Measurements from ENCODE around the gene GPLD1. TPM values are rescaled to one million over a fixed set of nuclear protein-coding genes. Genes with fewer than 3 reads are reported as not detected.

The GPLD1 gene
- total and polyA plus RNA-seq, 9 of the 15 experiments (the other 6 are each of a cell fraction or from before 2014, with no cell fraction given): 0.11 to 1.3 (median 0.82) TPM

DNA sequence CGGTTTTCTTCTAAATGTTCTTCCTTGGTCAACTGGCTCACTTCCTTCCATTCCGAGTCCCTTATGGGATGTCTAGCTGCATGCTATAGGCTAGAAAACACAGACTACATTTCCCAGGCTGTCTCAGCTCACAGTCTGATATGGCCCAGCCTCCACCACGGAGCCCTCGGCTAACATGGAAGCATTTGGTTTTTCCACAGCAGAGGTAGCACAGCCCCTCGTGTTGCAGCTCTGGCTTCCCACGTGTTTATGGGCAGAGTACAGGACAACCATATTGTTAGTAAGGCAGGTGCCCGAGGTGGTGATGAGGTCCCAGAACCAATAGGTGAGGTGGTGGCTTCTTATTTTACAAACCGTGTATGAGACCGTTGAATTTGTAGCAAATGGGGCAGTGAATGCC lies 8.7 kb downstream of the GPLD1 start:
- POLR2A ChIA-PET: interaction anchor here (2.1 kb wide), 1 partner anchor 15 kb away, joined by 6 read pairs; the partner anchor contains the start of gene ALDH5A1
- FAIRE-seq (no peak), ATAC-seq (peak; percentile 69), DNase-seq (ENCODE audit: extremely low read depth in 1 of 4, low spot score in 3 of 4) (no peak)
- in situ Hi-C loops (cut with MboI) (no loop called here), intact Hi-C loops (cut with micrococcal nuclease) (no loop called here)
- Histone ChIP-seq H3K4me2 (ENCODE audit: insufficient read depth, low read length) (no peak overlapping the region), H3K9ac (ENCODE audit: insufficient read depth in 1 of 2, low read depth in 2 of 2, low read length in 2 of 2) (no peak overlapping the region), H3K27me3 (ENCODE audit: control insufficient read depth in 2 of 2, insufficient read depth in 2 of 2, low read length in 2 of 2) (no peaks in the 10 kb centered on the region), H3K4me1 (replicated peaks in 1 of 2; ENCODE audit: control insufficient read depth in 2 of 2, insufficient read depth in 2 of 2, low read length in 2 of 2) (no peaks in the 10 kb centered on the region), H3K9me1 (ENCODE audit: control insufficient read depth, insufficient read depth, low read length) (no peaks in the 10 kb centered on the region), H2AFZ (ENCODE audit: low read depth, low read length) (peak overlapping the region; percentile 45), H3K79me2 (ENCODE audit: control insufficient read depth, insufficient read depth, low read length) (no peaks in the 10 kb centered on the region), H3K9me3 (replicated peaks; ENCODE audit: control insufficient read depth, insufficient read depth, low read depth, low read length) (0 out of 2 replicates have a peak, but pooled peaks cover 2% of the 10 kb centered on the region), H3K4me3 (no peak overlapping the region), H3K36me3 (ENCODE audit: control insufficient read depth, insufficient read depth, low read length) (no peaks in the 10 kb centered on the region), H4K20me1 (replicated peaks; ENCODE audit: control insufficient read depth, insufficient read depth, low read length) (no peaks in the 10 kb centered on the region), H3K27ac (ENCODE audit: extremely low read depth, low read depth, low read length) (no peak overlapping the region)
- BruUV-seq (replicated peaks): no TSS peak
- CTCF ChIA-PET (ENCODE audit: low intra/inter-chr PET ratio): no interaction called here
- TF ChIP-seq PTTG1 (tag; IDR thresholded peaks at IDR 0.05; ENCODE audit: low read depth) (no peak), NBN (IDR thresholded peaks at IDR 0.05; ENCODE audit: low read depth) (no peak), ZNF79 (CRISPR knock-in tag; IDR thresholded peaks at IDR 0.05; ENCODE audit: low read depth) (no peak), ZNF324 (CRISPR knock-in tag; IDR thresholded peaks at IDR 0.05) (no peak), XRCC5 (IDR thresholded peaks at IDR 0.05; ENCODE audit: low read depth, low read length) (no peak), THRAP3 (IDR thresholded peaks at IDR 0.05; ENCODE audit: borderline replicate concordance) (no peak)
- TF ChIP-seq, protein P1, sequence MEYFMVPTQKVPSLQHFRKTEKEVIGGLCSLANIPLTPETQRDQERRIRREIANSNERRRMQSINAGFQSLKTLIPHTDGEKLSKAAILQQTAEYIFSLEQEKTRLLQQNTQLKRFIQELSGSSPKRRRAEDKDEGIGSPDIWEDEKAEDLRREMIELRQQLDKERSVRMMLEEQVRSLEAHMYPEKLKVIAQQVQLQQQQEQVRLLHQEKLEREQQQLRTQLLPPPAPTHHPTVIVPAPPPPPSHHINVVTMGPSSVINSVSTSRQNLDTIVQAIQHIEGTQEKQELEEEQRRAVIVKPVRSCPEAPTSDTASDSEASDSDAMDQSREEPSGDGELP (CRISPR knock-in tag; IDR thresholded peaks at IDR 0.05; ENCODE audit: borderline replicate concordance): no peak
- TF ChIP-seq, protein P2, sequence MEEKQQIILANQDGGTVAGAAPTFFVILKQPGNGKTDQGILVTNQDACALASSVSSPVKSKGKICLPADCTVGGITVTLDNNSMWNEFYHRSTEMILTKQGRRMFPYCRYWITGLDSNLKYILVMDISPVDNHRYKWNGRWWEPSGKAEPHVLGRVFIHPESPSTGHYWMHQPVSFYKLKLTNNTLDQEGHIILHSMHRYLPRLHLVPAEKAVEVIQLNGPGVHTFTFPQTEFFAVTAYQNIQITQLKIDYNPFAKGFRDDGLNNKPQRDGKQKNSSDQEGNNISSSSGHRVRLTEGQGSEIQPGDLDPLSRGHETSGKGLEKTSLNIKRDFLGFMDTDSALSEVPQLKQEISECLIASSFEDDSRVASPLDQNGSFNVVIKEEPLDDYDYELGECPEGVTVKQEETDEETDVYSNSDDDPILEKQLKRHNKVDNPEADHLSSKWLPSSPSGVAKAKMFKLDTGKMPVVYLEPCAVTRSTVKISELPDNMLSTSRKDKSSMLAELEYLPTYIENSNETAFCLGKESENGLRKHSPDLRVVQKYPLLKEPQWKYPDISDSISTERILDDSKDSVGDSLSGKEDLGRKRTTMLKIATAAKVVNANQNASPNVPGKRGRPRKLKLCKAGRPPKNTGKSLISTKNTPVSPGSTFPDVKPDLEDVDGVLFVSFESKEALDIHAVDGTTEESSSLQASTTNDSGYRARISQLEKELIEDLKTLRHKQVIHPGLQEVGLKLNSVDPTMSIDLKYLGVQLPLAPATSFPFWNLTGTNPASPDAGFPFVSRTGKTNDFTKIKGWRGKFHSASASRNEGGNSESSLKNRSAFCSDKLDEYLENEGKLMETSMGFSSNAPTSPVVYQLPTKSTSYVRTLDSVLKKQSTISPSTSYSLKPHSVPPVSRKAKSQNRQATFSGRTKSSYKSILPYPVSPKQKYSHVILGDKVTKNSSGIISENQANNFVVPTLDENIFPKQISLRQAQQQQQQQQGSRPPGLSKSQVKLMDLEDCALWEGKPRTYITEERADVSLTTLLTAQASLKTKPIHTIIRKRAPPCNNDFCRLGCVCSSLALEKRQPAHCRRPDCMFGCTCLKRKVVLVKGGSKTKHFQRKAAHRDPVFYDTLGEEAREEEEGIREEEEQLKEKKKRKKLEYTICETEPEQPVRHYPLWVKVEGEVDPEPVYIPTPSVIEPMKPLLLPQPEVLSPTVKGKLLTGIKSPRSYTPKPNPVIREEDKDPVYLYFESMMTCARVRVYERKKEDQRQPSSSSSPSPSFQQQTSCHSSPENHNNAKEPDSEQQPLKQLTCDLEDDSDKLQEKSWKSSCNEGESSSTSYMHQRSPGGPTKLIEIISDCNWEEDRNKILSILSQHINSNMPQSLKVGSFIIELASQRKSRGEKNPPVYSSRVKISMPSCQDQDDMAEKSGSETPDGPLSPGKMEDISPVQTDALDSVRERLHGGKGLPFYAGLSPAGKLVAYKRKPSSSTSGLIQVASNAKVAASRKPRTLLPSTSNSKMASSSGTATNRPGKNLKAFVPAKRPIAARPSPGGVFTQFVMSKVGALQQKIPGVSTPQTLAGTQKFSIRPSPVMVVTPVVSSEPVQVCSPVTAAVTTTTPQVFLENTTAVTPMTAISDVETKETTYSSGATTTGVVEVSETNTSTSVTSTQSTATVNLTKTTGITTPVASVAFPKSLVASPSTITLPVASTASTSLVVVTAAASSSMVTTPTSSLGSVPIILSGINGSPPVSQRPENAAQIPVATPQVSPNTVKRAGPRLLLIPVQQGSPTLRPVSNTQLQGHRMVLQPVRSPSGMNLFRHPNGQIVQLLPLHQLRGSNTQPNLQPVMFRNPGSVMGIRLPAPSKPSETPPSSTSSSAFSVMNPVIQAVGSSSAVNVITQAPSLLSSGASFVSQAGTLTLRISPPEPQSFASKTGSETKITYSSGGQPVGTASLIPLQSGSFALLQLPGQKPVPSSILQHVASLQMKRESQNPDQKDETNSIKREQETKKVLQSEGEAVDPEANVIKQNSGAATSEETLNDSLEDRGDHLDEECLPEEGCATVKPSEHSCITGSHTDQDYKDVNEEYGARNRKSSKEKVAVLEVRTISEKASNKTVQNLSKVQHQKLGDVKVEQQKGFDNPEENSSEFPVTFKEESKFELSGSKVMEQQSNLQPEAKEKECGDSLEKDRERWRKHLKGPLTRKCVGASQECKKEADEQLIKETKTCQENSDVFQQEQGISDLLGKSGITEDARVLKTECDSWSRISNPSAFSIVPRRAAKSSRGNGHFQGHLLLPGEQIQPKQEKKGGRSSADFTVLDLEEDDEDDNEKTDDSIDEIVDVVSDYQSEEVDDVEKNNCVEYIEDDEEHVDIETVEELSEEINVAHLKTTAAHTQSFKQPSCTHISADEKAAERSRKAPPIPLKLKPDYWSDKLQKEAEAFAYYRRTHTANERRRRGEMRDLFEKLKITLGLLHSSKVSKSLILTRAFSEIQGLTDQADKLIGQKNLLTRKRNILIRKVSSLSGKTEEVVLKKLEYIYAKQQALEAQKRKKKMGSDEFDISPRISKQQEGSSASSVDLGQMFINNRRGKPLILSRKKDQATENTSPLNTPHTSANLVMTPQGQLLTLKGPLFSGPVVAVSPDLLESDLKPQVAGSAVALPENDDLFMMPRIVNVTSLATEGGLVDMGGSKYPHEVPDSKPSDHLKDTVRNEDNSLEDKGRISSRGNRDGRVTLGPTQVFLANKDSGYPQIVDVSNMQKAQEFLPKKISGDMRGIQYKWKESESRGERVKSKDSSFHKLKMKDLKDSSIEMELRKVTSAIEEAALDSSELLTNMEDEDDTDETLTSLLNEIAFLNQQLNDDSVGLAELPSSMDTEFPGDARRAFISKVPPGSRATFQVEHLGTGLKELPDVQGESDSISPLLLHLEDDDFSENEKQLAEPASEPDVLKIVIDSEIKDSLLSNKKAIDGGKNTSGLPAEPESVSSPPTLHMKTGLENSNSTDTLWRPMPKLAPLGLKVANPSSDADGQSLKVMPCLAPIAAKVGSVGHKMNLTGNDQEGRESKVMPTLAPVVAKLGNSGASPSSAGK (IDR thresholded peaks at IDR 0.05): peak; percentile 39; the same call in 1 of the 2 replicates
- WGBS (ENCODE audit: insufficient coverage, low coverage, missing lambda C conversion rate): 19% methylated on average over 9 of the region's 9 CpGs
